ENCODE measurements around the gene CCL20. TPM values are rescaled to one million over a fixed set of nuclear protein-coding genes. Genes with fewer than 3 reads are reported as not detected.

CCL20 gene
- total and polyA plus RNA-seq, 2 of the 13 experiments (the other 11 are each of a cell fraction or from before 2014, with no cell fraction given) = 223 to 903 TPM

GRCh38 chr2:227821043-227821942 is 7.7 kb downstream of the CCL20 start (continued):
- TF ChIP-seq ZNF75D (CRISPR knock-in tag; IDR thresholded peaks at IDR 0.05; ENCODE audit: borderline replicate concordance) = no peak
- TF ChIP-seq NFRKB (IDR thresholded peaks at IDR 0.05) = no peak
- TF ChIP-seq KDM2A (CRISPR knock-in tag; IDR thresholded peaks at IDR 0.05; ENCODE audit: borderline replicate concordance, low read depth) = peak; percentile 64; the same call in 1 of the 2 replicates
- no peak for TF ChIP-seq PAWR (CRISPR knock-in tag; IDR thresholded peaks at IDR 0.05; ENCODE audit: borderline replicate concordance)
- peak; percentile 64 for TF ChIP-seq ZFP36 (IDR thresholded peaks at IDR 0.05; ENCODE audit: borderline replicate concordance, low read depth, low read length, partially characterized antibody)
- TF ChIP-seq GRHL1 (CRISPR knock-in tag; conservative IDR thresholded peaks at IDR 0.05) = no peak
- 0 out of 2 replicates have a peak, but pooled peaks have one; percentile 49 for TF ChIP-seq BRF2 (CRISPR knock-in tag; IDR thresholded peaks at IDR 0.05)
- TF ChIP-seq MAFK (conservative IDR thresholded peaks at IDR 0.05 in 1 of 2, IDR thresholded peaks at IDR 0.05 in 1 of 2; ENCODE audit: low read length in 2 of 2) = peak; percentile 49 to 78
- TF ChIP-seq ZNF205 (CRISPR knock-in tag; IDR thresholded peaks at IDR 0.05) = peak; percentile 89
- 0 out of 2 replicates have a peak, but pooled peaks have one; percentile 26 for TF ChIP-seq MXD4 (CRISPR knock-in tag; IDR thresholded peaks at IDR 0.05)
- no peak for TF ChIP-seq ISX (CRISPR knock-in tag; conservative IDR thresholded peaks at IDR 0.05)
- 0 out of 2 replicates have a peak, but pooled peaks have one; percentile 54 for TF ChIP-seq KLF12 (CRISPR knock-in tag; IDR thresholded peaks at IDR 0.05; ENCODE audit: borderline replicate concordance)
- TF ChIP-seq ZNF550 (CRISPR knock-in tag; IDR thresholded peaks at IDR 0.05; ENCODE audit: borderline replicate concordance) = no peak
- TF ChIP-seq ZNF605 (CRISPR knock-in tag; IDR thresholded peaks at IDR 0.05) = peak; percentile 90
- TF ChIP-seq MEF2D (CRISPR knock-in tag; IDR thresholded peaks at IDR 0.05) = peak; percentile 88
- no peak for TF ChIP-seq USF2 (IDR thresholded peaks at IDR 0.05; ENCODE audit: low read depth, low read length)
- no peak for TF ChIP-seq USF2 (CRISPR knock-in tag; IDR thresholded peaks at IDR 0.05; ENCODE audit: borderline replicate concordance)
- TF ChIP-seq TBL1XR1 (IDR thresholded peaks at IDR 0.05; ENCODE audit: borderline replicate concordance, low read length, partially characterized antibody) = peak; percentile 76
- peak; percentile 94 for TF ChIP-seq DNMT3B (CRISPR knock-in tag; conservative IDR thresholded peaks at IDR 0.05)
- peak; percentile 68; the same call in 1 of the 2 replicates for TF ChIP-seq BRD4 (CRISPR knock-in tag; IDR thresholded peaks at IDR 0.05)
- TF ChIP-seq THAP11 (CRISPR knock-in tag; IDR thresholded peaks at IDR 0.05) = peak; percentile 68
